Measurements from ENCODE around the gene PTGDS.

The PTGDS gene

GRCh38 chr9:136978865-136979544 lies 1.7 kb downstream of the PTGDS start:
- H3K4me3 ChIP-seq (ENCODE audit: low read depth, low read length), result no peak overlapping the region
- no peak for TF ChIP-seq CTCF (IDR thresholded peaks at IDR 0.05; ENCODE audit: low read depth, low read length)

- H3K4me3 ChIP-seq (ENCODE audit: low read depth, low read length), result no peak overlapping the region
- TF ChIP-seq CTCF (IDR thresholded peaks at IDR 0.05; ENCODE audit: low read depth, low read length), result no peak
These were observed 2.7 kb downstream of the PTGDS start for GRCh38 chr9:136979769-136980587.

DNA sequence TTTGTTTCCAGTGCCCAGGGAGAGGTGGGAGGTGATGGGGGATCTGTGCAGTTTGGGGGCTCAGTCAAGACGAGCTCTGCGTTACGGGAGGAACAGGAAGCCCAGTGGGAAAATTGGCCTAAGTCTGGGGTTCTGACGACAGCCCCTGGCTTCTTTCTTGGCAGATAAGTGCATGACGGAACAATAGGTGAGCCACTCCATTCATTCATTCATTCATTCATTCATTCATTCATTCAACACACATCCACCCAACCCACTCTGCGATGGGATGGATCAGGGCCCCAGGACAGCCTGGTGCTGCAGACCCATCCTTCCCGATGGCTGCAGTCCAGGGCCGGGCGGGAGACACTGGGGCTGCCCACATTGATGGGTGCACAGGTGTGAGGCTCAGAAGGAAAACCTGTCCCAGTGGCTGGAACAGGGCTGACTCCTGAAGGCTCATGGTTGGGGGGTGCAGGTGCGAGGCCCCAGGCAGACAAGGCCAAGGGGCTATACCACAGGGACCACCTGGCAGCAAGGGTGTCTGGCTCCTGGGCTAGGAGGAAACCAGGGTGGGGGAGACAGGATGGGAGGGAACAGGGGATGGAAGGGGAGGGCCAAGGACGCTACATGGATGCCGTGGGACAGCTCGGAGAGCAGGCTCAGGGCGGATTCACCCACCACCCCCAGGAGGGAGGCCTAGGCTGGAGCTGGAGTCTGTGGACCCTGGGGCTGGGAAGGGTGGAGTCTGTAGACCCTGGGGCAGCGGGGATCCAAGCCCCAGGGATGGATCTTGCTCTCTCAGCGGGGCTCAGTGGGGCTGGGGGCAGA lies 3.6 kb downstream of the PTGDS start:
- no peak overlapping the region for H3K4me3 ChIP-seq (ENCODE audit: low read depth, low read length)
- no peak for TF ChIP-seq CTCF (IDR thresholded peaks at IDR 0.05; ENCODE audit: low read depth, low read length)

GRCh38 chr9:136981588-136982231 lies 4.4 kb downstream of the PTGDS start:
- TF ChIP-seq CTCF (IDR thresholded peaks at IDR 0.05; ENCODE audit: low read depth, low read length), result no peak
- H3K4me3 ChIP-seq (ENCODE audit: low read depth, low read length), result no peak overlapping the region

- no peak within 1 kb of the TSS for H3K4me3 ChIP-seq (ENCODE audit: low read depth, low read length)
- no peak for TF ChIP-seq CTCF (IDR thresholded peaks at IDR 0.05; ENCODE audit: low read depth, low read length)
These were observed 5.1 kb downstream of the PTGDS start, which contains the start of gene LCNL1 for GRCh38 chr9:136982232-136983051. Gene LCNL1, plus strand, starts transcription at chr9:136982993. Its CDS starts 594 bp downstream, at chr9:136983587.

DNA sequence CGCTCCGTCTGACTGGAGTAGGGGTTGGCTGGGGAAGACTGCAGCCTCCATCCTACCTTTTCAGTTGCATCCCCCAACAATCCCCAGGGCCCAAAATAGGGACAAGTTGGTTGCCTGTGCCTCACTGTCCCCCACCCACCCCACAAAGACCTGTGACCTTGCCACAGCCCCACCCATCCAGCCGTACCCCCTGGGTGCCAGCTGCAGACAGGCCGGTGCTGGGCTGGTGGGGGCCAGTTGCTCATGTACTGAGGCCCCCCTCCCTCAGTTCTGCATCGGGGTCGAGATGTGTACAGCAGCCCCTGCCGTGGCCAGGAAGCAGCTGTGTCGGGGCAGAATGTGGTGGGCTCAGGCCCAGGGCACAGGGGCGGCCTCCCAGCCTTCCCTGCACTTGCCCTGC lies 5.9 kb downstream of the PTGDS start:
- no peak for TF ChIP-seq CTCF (IDR thresholded peaks at IDR 0.05; ENCODE audit: low read depth, low read length)
- no peak overlapping the region for H3K4me3 ChIP-seq (ENCODE audit: low read depth, low read length)

Measured in WI38 (cell line).